K562 (cell line): Measurements from ENCODE around the gene GSTM2. TPM values are rescaled to one million over a fixed set of nuclear protein-coding genes. Genes with fewer than 3 reads are reported as not detected.

Source experiments
- ARID1B ChIP-seq: fragments of 450-650 bp; IDR thresholded peaks from 2 replicates; pipeline ENCODE4 v1.6.1; 2016; ENCODE audit warnings: antibody characterized with exemption, mild to moderate bottlenecking, inconsistent platforms
- ASH1L ChIP-seq: fragments of 450-650 bp; IDR thresholded peaks from 2 replicates; pipeline ENCODE4 v1.6.1; 2018; ENCODE audit warnings: borderline replicate concordance, mild to moderate bottlenecking, low read depth; ENCODE audit not compliant: partially characterized antibody
- BCL6 ChIP-seq: fragments of 250-450 bp; sonication (Bioruptor Pico); IDR thresholded peaks from 2 replicates; pipeline ENCODE4 v1.4.0; 2020
- ESRRA ChIP-seq: fragments of 450-650 bp; IDR thresholded peaks from 2 replicates; pipeline ENCODE4 v1.6.1; 2014; ENCODE audit warnings: low read depth, mild to moderate bottlenecking, moderate library complexity, borderline replicate concordance
- JUND ChIP-seq, 2 experiments: IDR thresholded peaks; 2 replicates in 1 of 2; 3 replicates in 1 of 2; pipeline ENCODE4 v1.6.1; 2011; ENCODE audit warnings: borderline replicate concordance in 2 of 2, low read depth in 2 of 2, low read length in 2 of 2, improper control_type of control experiment in 1 of 2, missing biosample characterization in 1 of 2, missing genetic modification characterization in 1 of 2, missing genetic modification reagents in 1 of 2
- KDM5B ChIP-seq: fragments of 200-600 bp; sonication (generic); IDR thresholded peaks from 2 replicates; pipeline ENCODE4 v1.6.1; 2012; ENCODE audit warnings: low read depth, mild to moderate bottlenecking, moderate library complexity, low read length, control low read depth, inconsistent platforms; ENCODE audit not compliant: insufficient replicate concordance
- KHSRP ChIP-seq: fragments of 450-650 bp; IDR thresholded peaks from 2 replicates; pipeline ENCODE4 v1.6.1; 2017
- MTA3 ChIP-seq: fragments of 450-650 bp; formaldehyde crosslinking; IDR thresholded peaks from 2 replicates; pipeline ENCODE4 v1.6.1; 2017; ENCODE audit warnings: mild to moderate bottlenecking, borderline replicate concordance
- NUFIP1 ChIP-seq: fragments of 450-650 bp; IDR thresholded peaks from 2 replicates; pipeline ENCODE4 v1.6.1; 2018; ENCODE audit not compliant: partially characterized antibody
- RBM17 ChIP-seq: fragments of 200-400 bp; formaldehyde crosslinking; IDR thresholded peaks from 2 replicates; pipeline ENCODE4 v1.6.1; 2017; ENCODE audit warnings: low read depth, mild to moderate bottlenecking, low read length, borderline replicate concordance
- SMAD3 ChIP-seq: fragments of 450-650 bp; formaldehyde crosslinking; conservative IDR thresholded peaks from 2 replicates; pipeline ENCODE4 v1.4.0; 2020; ENCODE audit warnings: mild to moderate bottlenecking
- SMARCB1 ChIP-seq: IDR thresholded peaks from 2 replicates; pipeline ENCODE4 v1.6.1; 2011; ENCODE audit warnings: improper control_type of control experiment, low read depth; ENCODE audit not compliant: insufficient read length
- polyA plus RNA-seq, 8 experiments: library from polyadenylated mRNA; depleted of rRNA in 4 of 8; stranded (reverse) in 5 of 8; unstranded in 3 of 8; fragments of >200 nt; fragmentation: Nextera tagmentation in 2 of 8; fragmentation: Illumina TruSeq in 1 of 8; extraction: Ambion mirVana in 2 of 8; extraction: Trizol in 1 of 8; gene quantifications; 2 replicates each; pipeline versions ENCODE4 v1.2.1 to v1.2.3, GENCODE V29; 2011 to 2014; ENCODE audit warnings: inconsistent platforms in 1 of 8, missing spikeins in 1 of 8
- total RNA-seq, 7 experiments: library from RNA; depleted of rRNA in 6 of 7; stranded (reverse); fragments of >200 nt in 6 of 7; fragmentation: Illumina TruSeq in 2 of 7; extraction: Trizol in 2 of 7; gene quantifications; 2 replicates each; pipeline versions ENCODE4 v1.2.1 to v1.2.3, GENCODE V29; 2011 to 2021; ENCODE audit warnings: low replicate concordance in 1 of 7
- TF ChIP-seq, protein P1 (sequence below): fragments of 200-600 bp; sonication (generic); IDR thresholded peaks from one replicate; pipeline ENCODE4 v1.6.1; 2012; ENCODE audit warnings: mild to moderate bottlenecking, low read depth, low read length, inconsistent platforms
- TF ChIP-seq, protein P2 (sequence below): IDR thresholded peaks from 2 replicates; pipeline ENCODE4 v1.6.1; 2011; ENCODE audit warnings: borderline replicate concordance, low read depth, mild to moderate bottlenecking, moderate library complexity, low read length; ENCODE audit not compliant: insufficient read depth, poor library complexity, severe bottlenecking

GSTM2 gene
- total and polyA plus RNA-seq, 9 of the 15 experiments (the other 6 are each of a cell fraction or from before 2014, with no cell fraction given) = 1.6 to 15.1 (median 6.8) TPM

DNA sequence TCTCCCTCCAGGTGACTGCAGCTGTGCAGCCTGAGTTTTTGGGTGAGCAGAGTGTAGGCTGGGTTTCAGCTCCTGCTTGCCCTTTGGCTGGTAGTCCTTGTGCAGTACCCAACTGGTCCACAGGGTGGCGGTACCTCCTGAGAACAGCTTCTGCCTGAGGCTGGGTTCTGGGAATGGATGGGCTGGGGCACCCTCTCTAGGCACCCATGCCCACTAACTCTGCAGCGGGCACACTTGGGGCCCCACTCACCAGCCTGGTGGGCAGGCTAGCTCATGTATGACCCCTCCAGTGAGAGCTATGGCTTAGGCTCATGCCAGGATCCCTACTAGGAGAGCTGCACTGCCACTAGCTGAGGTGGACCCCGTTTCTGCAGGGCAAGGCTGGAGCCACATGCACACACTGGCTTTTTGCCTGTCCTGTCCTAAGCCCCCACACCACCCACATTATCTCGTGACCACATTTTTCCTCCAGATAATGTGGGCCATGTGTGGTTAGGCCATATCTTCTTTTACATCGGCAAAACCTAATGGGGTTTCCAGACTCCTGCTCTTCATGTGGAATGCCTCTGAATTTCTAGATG lies 27.5 kb upstream of the GSTM2 start (continued):
- TF ChIP-seq KDM5B = no peak
- peak; percentile 61; the same call in 1 of the 2 replicates for TF ChIP-seq ESRRA
- TF ChIP-seq, protein P1, sequence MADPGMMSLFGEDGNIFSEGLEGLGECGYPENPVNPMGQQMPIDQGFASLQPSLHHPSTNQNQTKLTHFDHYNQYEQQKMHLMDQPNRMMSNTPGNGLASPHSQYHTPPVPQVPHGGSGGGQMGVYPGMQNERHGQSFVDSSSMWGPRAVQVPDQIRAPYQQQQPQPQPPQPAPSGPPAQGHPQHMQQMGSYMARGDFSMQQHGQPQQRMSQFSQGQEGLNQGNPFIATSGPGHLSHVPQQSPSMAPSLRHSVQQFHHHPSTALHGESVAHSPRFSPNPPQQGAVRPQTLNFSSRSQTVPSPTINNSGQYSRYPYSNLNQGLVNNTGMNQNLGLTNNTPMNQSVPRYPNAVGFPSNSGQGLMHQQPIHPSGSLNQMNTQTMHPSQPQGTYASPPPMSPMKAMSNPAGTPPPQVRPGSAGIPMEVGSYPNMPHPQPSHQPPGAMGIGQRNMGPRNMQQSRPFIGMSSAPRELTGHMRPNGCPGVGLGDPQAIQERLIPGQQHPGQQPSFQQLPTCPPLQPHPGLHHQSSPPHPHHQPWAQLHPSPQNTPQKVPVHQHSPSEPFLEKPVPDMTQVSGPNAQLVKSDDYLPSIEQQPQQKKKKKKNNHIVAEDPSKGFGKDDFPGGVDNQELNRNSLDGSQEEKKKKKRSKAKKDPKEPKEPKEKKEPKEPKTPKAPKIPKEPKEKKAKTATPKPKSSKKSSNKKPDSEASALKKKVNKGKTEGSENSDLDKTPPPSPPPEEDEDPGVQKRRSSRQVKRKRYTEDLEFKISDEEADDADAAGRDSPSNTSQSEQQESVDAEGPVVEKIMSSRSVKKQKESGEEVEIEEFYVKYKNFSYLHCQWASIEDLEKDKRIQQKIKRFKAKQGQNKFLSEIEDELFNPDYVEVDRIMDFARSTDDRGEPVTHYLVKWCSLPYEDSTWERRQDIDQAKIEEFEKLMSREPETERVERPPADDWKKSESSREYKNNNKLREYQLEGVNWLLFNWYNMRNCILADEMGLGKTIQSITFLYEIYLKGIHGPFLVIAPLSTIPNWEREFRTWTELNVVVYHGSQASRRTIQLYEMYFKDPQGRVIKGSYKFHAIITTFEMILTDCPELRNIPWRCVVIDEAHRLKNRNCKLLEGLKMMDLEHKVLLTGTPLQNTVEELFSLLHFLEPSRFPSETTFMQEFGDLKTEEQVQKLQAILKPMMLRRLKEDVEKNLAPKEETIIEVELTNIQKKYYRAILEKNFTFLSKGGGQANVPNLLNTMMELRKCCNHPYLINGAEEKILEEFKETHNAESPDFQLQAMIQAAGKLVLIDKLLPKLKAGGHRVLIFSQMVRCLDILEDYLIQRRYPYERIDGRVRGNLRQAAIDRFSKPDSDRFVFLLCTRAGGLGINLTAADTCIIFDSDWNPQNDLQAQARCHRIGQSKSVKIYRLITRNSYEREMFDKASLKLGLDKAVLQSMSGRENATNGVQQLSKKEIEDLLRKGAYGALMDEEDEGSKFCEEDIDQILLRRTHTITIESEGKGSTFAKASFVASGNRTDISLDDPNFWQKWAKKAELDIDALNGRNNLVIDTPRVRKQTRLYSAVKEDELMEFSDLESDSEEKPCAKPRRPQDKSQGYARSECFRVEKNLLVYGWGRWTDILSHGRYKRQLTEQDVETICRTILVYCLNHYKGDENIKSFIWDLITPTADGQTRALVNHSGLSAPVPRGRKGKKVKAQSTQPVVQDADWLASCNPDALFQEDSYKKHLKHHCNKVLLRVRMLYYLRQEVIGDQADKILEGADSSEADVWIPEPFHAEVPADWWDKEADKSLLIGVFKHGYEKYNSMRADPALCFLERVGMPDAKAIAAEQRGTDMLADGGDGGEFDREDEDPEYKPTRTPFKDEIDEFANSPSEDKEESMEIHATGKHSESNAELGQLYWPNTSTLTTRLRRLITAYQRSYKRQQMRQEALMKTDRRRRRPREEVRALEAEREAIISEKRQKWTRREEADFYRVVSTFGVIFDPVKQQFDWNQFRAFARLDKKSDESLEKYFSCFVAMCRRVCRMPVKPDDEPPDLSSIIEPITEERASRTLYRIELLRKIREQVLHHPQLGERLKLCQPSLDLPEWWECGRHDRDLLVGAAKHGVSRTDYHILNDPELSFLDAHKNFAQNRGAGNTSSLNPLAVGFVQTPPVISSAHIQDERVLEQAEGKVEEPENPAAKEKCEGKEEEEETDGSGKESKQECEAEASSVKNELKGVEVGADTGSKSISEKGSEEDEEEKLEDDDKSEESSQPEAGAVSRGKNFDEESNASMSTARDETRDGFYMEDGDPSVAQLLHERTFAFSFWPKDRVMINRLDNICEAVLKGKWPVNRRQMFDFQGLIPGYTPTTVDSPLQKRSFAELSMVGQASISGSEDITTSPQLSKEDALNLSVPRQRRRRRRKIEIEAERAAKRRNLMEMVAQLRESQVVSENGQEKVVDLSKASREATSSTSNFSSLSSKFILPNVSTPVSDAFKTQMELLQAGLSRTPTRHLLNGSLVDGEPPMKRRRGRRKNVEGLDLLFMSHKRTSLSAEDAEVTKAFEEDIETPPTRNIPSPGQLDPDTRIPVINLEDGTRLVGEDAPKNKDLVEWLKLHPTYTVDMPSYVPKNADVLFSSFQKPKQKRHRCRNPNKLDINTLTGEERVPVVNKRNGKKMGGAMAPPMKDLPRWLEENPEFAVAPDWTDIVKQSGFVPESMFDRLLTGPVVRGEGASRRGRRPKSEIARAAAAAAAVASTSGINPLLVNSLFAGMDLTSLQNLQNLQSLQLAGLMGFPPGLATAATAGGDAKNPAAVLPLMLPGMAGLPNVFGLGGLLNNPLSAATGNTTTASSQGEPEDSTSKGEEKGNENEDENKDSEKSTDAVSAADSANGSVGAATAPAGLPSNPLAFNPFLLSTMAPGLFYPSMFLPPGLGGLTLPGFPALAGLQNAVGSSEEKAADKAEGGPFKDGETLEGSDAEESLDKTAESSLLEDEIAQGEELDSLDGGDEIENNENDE = no peak
- no peak for TF ChIP-seq BCL6 (CRISPR knock-in tag)
- TF ChIP-seq MTA3 = peak; percentile 73; the same call in 1 of the 2 replicates
- TF ChIP-seq JUND (IDR thresholded peaks at IDR 0.05; ENCODE audit: borderline replicate concordance, low read depth, low read length) = no peak
- peak; percentile 47; the same call in 1 of the 3 replicates for TF ChIP-seq JUND (tag; IDR thresholded peaks at IDR 0.05; ENCODE audit: borderline replicate concordance, low read depth, low read length)
- no peak for TF ChIP-seq NUFIP1
- TF ChIP-seq, protein P2, sequence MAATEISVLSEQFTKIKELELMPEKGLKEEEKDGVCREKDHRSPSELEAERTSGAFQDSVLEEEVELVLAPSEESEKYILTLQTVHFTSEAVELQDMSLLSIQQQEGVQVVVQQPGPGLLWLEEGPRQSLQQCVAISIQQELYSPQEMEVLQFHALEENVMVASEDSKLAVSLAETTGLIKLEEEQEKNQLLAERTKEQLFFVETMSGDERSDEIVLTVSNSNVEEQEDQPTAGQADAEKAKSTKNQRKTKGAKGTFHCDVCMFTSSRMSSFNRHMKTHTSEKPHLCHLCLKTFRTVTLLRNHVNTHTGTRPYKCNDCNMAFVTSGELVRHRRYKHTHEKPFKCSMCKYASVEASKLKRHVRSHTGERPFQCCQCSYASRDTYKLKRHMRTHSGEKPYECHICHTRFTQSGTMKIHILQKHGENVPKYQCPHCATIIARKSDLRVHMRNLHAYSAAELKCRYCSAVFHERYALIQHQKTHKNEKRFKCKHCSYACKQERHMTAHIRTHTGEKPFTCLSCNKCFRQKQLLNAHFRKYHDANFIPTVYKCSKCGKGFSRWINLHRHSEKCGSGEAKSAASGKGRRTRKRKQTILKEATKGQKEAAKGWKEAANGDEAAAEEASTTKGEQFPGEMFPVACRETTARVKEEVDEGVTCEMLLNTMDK = peak; percentile 67
- TF ChIP-seq ARID1B = peak; percentile 61
- TF ChIP-seq ASH1L = no peak
- TF ChIP-seq SMAD3 = no peak
- no peak for TF ChIP-seq KHSRP
- TF ChIP-seq RBM17 = no peak
- no peak for TF ChIP-seq SMARCB1
